Measurements from ENCODE around the gene ADGRA3.

ADGRA3 gene

DNA sequence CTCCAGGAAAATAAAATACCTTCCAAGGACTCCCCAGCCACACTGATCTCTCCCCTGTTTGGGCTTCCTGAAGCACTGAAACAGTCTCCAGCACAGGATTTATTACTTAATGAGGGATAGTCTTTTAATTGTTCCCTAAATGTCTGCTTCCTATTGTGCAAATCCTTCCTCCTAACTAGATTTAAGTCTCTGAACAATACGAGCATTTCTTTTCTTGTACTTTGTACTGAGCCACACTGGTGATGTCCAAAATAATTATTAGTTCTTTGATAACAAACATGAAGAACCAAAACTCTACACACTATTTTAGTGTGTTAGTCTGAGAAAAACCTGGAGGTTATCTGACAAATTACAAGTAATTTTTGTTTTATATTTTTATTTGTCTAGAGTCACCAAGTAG lies 5.1 kb downstream of the ADGRA3 start:
- FAIRE-seq (no peak), DNase-seq (ENCODE audit: low spot score) (no peak)

DNA sequence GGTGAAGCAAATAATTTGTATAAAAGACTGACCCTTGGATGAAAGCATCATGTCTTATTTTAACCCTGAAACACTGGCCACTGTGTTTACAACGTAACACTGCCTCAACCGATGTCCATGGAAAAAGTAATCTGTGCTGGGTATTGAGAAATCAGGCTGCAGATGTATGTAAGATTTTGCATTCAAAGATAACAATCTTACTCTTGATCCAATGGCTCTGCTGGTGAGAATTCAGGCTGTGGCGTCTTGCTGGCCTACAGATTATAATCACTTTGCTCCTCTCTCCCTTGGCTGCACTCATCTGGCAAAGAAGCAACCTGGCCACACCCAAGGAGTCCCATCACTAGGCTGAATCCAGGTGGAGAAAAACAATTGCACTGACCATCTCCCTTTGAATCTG lies 7.5 kb downstream of the ADGRA3 start:
- DNase-seq (ENCODE audit: low spot score), result no peak
- FAIRE-seq, result no peak

DNA sequence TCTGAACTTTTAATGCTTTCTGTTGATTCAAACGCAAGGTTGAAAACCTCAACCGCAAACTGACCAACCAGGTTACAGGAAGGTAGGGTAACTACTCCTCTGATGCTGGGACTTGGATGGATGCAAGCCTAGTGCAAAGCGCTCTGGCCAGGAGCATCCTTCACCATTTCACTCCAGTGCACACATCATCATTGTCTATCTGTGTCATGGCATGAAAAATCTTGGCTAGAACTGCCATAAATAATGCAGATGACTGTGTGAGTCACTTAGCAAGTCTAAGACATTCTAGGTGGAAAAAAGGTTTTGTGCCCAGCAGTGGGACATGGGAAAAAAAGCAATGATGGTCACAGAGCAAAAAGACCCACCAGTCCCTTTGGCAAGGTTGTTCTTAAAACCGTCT lies 10.9 kb downstream of the ADGRA3 start:
- DNase-seq (ENCODE audit: low spot score) (no peak), FAIRE-seq (no peak)

DNA sequence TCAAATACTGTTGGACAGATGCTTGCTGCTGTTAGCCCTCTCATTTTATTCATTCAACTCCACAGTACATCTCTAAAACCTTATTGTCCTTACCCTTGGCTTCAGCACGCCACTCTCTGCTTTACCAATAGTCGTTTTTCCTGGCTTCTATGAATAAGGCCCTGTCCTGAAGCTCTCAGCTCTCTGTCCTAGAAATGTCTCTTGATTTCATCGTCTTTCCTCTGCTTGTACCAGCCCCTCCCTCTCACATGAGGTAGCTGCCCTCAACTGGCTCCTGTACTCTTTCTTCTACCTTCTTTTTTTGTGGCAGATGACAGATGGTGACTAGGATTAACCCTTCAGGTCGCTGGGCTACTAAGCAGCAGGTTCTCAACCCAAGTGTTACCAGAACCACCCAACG lies 11.4 kb downstream of the ADGRA3 start:
- no peak for FAIRE-seq
- DNase-seq (ENCODE audit: low spot score), result no peak

DNA sequence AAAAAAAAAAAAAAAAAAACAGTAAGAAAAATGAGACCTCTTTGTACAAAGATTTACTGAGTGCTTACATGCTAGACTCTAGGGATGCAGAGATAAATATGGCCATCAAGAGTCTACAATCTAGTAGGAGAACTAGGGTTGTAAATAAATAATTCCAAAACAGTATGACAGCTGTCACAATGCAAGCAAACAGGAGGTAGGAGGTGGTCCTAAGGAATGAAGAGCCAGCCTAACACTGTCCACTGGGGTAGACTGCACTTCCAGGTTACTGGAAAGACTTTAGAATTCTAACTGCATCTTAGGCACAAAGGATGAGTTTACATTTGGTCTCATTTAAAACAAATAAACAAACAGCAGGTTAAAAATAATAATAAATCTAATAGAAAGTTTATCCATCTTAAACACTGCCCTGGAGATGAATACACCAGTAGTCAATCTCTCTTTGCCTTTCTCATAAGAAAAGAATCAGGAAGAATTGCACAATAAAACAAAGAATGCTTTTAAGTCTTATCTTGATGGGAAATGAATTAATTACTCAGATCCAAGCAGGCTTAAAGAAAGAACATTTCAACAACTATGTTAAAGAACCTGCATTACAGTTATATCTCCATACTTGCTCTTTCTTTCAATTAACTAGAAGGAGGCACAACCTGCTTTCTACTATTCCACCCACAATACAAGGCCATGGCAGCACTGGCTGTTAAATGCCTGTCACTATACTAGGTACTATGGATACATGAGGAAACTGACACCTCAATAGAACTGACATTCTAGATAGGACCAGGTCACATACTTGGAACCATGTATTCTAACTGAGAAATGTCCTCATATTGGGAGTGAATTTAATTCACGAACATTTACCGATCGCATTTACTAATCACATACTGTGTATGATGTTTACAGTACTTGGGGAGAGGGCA lies 12.7 kb downstream of the ADGRA3 start:
- DNase-seq (ENCODE audit: low spot score) (no peak), FAIRE-seq (no peak)

DNA sequence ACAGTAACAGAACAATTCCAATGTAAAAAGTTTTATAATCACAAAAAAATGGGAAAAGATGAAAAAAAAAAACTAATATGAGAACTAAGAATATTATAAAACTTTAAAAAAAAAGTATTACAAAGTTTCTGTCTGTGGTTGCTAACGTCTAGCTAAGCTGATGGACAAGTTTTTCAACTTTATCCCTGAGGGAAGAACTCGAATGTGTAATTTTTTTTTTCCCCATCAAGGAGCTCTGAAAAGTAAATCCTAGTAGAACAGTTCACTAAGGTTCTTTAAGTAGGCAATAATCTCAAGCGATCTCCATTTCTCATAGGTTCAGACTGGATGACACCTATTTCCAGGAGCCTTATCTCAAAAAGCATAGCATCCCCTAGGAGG lies 14.2 kb downstream of the ADGRA3 start:
- no peak for DNase-seq (ENCODE audit: low spot score)
- FAIRE-seq, result no peak

DNA sequence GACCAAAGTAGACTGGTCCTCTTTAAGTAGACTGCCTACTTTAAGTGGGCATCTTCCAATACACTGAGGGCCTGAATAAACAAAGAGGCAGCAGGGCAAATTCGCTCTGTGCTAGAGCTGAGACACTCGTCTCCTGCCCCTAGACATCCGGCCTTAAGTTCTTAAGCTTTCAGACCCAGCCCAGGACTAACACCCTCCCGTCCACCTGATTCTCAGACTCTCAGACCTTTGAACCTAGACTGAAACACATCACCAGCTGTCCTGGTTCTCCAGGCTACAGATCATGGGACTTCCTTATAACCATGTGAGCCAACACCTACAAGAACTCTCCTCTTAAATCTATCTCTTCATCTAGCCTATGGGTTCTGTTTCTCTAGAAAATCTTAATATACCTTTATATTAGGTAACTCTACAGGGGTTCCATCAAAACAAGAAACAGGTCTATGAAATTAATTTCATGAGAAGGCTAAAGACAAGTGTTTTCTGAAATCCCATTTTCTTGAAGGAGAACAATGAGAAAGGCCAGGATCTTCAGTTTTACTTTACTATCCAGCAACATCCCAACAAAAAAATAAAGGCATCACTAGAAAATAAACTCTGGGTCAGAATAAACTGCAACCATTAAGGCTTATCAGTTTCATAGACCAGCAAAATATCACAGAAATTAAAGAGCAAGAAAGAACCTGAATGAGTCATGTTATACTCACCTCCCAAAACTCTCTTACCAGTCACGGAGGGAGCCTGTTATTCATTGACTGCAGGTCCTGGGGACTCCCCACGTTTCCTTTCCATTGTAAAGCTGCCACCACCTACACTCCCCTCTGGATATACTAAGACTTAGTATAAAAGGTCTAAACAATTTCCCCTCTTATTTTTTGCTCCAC lies 14.8 kb downstream of the ADGRA3 start:
- FAIRE-seq, result no peak
- DNase-seq (ENCODE audit: low spot score), result no peak

DNA sequence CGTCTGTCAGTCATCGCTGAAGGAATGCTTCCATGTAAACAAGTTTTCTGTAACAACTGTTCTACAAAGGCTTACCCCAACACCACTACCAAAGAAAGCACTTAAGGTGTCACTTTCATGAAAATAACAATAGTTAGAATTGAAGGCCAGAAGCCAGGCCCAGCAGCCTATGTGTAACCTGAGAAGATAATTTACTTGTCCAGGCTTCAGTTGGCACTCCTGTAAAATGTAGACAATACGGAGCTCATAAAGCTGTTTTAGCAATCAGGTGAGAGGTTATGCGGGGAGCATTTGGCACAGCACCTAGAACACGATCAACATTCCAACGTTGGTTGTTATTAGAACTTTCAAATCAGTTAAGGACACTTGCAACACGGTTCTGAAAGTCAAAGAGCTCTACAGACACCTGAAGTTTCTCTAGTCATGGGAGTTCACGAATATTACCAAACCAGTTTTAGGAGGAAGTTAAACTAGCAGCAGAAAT lies 15.7 kb downstream of the ADGRA3 start:
- FAIRE-seq, result no peak

DNA sequence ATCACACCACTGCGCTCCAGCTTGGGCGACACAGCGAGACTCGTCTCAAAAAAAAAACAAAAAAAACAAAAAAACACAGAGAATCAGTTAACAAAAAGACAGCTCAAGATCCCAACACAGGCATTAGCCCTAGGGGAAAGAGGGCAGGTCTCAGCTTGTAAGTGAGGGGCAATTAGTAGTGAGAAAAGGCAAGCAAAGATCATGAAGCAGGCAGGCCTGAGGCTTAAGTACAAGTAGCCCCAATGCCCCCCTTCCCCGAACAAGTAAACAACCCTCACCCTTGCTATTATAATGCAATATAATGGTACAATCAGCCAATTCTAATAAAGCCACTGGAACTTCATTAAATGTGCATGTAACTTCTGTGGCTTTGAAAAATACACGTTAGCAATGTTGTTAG lies 17.0 kb downstream of the ADGRA3 start:
- DNase-seq (ENCODE audit: low spot score) (no peak), FAIRE-seq (no peak)

More for the DNA sequence above, 15.7 kb downstream of the ADGRA3 start:
- no peak for DNase-seq (ENCODE audit: low spot score)

DNA sequence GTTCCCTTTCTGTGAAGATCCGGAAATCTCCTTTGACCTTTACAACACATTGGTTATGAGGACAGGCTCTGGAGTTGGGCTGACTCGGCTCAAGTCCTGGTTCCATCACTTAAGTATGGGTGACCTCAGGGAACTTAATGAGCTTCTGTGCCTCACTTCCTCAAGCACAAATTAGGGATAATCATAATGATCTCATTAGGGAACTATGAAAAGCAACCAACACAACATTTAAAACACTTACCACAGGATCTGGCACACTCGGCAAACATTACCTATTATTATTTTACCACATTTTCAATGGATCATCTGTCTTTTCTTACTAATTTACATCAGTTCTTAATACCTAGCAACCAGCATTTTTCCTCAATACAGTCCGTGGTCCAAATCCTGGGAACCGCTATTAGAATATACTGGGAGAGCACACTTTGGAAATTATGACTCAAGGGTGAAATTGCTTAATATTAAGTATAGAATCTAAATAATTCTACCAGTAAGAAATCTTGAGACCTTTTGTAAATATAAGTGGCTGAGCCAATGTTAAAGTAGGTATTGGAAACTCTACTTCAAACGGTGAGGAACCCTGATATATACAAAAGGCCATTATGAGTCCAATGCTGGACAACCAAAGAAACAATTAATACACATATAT lies 19.6 kb downstream of the ADGRA3 start:
- no peak for FAIRE-seq

DNA sequence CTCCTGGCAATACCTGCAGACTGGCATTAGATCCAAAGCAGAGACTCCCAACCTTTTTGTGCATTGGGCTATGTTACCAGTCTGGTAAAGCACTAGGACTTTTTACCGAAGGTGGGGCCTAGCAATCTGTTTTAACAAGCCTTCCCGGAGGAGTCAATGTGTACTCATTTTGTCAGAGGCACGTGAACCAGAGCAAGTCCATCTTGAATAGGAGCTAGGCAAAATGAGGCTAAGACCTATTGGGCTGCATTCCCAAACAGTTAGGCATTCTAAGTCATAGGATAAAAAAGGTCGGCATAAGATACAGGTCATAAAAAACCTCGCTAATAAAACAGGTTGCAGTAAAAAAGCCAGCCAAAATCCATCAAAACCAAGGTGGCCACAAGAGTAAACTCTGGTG lies 22.3 kb downstream of the ADGRA3 start:
- FAIRE-seq (no peak), DNase-seq (ENCODE audit: low spot score) (no peak)

More for the DNA sequence above, 19.6 kb downstream of the ADGRA3 start:
- DNase-seq (ENCODE audit: low spot score), result no peak

DNA sequence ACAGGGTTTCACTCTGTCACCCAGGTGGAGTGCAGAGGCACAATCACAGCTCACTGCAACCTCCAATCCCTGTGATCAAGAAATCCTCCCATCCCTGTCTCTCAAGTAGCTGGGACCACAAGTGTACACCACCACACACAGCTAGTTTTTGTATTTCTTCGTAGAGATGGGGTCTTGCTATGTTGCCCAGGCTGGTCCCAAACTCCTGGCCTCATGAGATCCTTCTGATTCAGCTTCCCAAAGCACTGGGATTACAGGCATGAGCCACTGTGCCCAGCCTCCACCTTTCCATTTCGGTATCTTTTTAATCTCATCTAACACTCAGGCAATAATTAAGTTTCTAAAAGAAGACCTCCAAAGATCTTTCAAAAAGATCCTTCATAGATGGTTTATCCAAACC lies 22.9 kb downstream of the ADGRA3 start:
- DNase-seq (ENCODE audit: low spot score) (no peak), FAIRE-seq (no peak)

DNA sequence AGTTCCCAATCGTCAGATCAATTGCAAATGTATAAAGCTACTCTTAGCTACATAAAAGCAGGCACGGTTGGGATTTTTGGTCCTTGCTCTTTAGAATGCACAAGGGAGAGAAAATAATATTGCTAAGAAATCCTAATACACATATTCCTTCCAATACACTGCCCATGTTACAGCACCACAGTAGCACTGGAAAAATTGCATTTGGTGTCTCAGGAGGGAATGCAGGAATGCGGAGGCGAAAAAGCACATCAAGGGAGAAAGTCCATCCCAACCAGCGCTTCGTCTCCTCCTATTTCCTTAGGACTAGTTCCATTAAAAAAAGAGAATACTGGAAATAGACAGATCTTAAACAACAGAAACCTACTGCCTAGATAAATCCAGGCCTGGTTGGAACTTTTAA lies 23.9 kb downstream of the ADGRA3 start:
- FAIRE-seq, result no peak

DNA sequence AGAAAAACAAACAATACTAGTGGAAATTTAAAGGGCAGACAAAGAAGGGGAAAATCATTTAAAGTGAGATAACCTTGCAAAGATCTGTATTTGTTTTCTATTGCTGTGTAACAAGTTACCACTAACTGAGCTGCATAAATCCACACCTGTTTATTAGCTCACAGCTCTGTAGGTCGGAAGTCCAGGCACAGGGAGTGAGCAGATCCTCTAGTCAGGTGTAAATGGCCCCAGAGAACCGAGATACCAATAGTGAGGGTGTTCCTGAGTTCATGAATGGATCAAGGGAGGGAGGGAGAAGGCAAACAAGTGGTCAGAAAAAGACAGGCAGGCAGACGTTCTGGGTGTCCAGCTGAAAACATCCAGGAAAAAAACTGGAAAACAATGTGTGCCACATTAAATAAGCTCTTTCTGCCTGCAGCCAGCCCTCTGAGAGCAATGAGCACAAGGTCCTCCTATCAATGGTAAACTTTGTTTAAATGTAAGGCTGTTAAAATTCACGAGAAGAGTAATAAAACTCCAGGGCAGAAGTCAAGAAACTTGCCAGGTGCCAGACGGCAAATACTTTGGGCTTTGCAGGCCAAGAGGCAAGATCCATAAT lies 25.0 kb downstream of the ADGRA3 start:
- no peak for FAIRE-seq
- DNase-seq (ENCODE audit: low spot score), result no peak

More for the DNA sequence above, 23.9 kb downstream of the ADGRA3 start:
- DNase-seq (ENCODE audit: low spot score), result no peak

DNA sequence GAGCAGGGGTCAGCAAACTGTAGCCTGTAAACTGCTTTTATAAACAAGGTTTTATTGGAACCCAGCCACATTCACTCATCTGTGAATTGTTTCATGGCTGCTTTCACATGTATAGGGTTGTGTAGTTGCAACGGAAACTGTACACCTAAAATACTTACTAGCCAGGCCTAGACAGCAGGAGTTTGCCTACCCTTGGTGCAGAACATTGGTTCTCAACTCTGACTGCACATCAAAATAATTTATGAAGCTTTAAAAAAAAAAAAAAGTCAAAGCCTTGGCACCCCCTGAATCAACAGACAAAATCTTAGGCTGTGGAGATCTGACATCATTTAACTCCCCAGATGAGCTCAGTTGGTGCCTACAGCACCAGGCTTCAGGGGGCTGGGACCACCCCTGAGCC lies 27.8 kb downstream of the ADGRA3 start:
- FAIRE-seq (no peak), DNase-seq (ENCODE audit: low spot score) (no peak)

DNA sequence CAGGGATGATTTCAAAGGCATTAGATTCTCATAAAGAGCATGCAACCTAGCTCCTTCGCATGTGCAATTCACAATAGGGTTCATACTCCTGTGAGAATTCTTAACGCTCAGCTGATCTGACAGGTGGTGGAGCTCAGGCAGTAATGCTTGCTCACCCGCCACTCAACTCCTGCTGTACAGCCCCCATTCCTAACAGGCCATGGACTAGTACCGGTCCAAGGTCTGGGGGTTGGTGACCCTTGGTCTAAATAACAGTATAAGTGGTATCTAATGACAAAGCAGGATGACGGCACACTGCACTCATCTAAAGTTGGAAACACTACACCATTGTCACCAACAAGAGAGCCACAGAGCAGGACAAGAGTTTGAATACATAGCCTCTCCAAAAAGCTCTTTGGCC lies 28.5 kb downstream of the ADGRA3 start:
- no peak for FAIRE-seq

DNA sequence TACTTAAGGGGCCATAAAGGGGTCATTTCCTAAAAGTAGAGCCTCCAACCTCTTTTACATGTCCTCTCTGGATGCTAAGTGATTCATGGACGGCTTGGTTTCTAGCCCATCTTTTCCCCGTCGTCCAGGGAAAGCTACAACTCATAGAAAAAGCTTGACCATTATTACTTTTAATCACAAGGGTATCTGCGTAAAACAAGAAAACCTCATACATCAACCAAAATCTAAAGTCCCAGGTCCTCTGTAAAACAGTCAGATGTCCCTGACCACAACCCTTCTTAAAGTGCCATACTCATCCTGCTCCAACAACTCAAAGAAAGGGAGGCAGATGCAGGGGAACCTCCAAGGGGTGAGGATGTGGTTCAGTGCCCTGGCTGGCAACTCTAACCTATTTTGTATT lies 29.6 kb downstream of the ADGRA3 start:
- DNase-seq (ENCODE audit: low spot score) (no peak), FAIRE-seq (no peak)

More for the DNA sequence above, 28.5 kb downstream of the ADGRA3 start:
- no peak for DNase-seq (ENCODE audit: low spot score)

DNA sequence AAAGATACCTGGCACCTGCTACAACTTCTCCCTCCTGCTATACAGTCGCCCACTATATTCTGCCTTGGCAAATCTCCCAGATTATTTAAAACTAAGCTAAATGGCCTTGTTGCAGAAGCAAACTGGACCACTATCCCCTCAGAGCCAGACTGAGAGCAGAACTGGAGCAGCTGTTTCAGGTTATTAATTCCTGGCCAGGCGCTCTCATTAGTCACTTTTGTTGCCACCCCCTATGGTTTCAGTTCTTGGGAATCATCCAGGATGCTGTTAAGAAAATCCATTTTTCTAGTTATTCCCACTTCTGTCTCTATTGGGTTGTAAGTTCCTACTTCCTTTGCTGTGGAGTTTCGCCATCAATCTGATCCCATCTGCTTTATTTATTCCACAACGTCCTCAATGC lies 30.1 kb downstream of the ADGRA3 start:
- FAIRE-seq (no peak), DNase-seq (ENCODE audit: low spot score) (no peak)

DNA sequence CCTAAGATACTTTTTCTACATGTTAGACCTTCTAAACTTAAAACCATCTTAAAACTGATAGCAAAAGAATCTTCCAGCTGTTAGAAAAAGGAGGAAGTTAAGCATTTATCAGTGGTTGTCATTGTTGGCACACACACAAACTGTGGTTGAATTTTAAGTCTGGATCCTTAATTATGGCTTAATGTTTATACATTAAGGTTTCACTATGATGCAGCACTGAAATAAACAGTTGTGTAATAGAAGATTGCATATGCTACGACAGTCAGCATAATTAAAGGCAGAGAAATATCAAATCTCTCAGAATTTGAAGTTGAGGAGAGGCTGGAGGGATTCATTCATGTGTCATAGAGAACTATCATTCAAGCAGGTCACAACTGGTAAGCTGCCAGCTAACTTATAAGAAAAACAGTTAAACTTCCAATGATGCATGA lies 32.3 kb downstream of the ADGRA3 start:
- FAIRE-seq (no peak), DNase-seq (ENCODE audit: low spot score) (no peak)

DNA sequence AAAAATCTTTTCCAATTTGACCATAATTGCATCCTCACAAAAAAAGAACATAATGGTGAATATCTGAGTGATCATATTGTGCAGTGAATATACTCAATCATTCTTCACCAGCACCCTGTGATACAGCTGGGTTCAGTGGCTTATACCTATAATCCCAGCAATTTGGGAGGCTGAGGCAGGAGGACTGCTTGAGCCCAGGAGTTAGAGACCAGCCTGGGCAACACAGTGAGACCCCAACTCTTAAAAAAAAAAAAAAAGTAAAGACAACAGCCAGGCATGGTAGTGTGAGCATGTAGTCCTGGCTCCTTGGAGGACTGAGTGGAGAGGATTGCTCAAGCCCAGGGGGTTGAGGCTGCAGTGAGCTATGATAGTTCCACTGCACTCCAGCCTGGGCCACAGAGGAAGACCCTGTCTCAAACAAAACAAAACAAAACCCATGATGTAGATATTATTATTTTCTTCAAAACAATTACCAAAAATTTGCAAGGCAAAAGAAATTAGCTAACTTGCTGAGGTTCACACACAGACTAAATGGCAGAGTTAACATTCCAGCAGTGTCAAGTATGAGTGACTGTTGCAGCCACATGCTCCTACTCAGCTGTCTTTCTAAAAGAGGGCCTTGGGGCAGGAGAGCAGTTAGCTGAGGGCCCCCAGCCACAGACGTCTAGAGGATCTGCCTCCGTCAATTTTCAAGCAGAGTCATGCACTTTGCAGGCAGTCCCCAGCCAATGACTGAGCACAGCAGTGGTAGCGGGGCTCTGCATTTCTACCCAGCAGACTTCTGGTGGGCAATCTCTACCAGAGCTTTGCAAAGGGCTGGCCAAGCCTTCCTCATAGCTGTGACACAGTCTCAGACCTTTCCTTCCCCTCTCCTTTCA lies 33.4 kb downstream of the ADGRA3 start:
- DNase-seq (ENCODE audit: low spot score), result no peak

More for the DNA sequence above, 33.4 kb downstream of the ADGRA3 start:
- no peak for FAIRE-seq
